ENCODE data around the gene CITED2. TPM values are rescaled to one million over a fixed set of nuclear protein-coding genes. Genes with fewer than 3 reads are reported as not detected.

The CITED2 gene, protein sequence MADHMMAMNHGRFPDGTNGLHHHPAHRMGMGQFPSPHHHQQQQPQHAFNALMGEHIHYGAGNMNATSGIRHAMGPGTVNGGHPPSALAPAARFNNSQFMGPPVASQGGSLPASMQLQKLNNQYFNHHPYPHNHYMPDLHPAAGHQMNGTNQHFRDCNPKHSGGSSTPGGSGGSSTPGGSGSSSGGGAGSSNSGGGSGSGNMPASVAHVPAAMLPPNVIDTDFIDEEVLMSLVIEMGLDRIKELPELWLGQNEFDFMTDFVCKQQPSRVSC
- 24.6 to 41.8 TPM (median 40.9 TPM) in 5 replicates for total RNA-seq (2022; extraction: Qiagen RNA extraction)

DNA sequence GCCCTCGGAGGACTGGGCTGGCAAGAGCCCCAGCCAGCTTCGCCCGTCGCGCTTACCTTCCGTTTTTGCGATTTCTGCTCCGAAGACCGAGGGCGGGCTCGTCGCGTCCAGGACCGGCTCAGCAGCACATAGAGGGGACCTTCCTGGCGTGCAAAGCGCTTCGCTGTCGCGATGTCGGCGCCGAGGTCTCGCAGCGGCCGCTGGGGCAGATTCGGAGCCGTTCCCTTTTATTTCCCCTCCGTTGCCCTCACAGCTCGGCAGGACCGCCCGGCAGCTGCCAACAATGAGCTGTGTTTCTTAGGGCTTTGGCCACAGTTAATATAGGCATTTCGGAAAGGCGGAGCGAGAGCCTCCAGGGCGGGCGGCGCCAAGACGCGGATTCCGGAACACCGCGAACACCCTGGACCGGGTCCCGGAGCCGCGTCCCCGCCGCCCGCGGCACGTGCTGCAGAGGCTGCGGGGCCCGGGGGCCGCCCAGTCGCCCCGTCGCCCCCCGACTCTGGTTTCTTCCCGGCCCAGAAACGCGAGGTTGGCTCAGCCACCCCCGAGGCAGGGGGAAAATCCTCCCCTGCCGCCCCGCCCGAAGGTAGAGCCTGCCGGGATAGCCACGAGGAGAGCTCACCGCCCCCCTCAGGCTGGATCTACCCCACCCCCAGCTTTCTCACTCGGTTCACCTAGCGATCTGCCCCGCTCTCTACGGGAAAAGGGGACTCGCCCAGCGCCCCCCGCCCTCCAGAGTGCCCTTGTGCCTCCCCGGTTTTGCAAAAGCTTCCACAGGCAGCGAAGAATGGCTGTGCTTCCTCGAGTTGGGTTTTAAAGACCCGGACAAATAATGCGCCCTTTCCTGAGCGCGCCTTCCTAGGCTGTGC is at the start of gene CITED2:
Gene CITED2, minus strand, starts transcription at position 292 of the 869 bp plus-strand sequence. CDS start 704 bp downstream, outside the sequence.

Other genes starting within 250 kb of the CITED2 start
- 1.5 to 2.8 TPM (median 2.2 TPM) in 5 replicates for gene HECA, start 239.6 kb downstream of the CITED2 start, total RNA-seq (2022; extraction: Qiagen RNA extraction)
- not detected in 5 replicates for gene TXLNB, start 82.7 kb downstream of the CITED2 start, total RNA-seq (2022; extraction: Qiagen RNA extraction)